IPS DF 6.9 (cell line): ENCODE measurements around the gene PRPH2.

Source experiments
- DNase-seq: peaks from one replicate; pipeline ENCODE4 v3.0.0-alpha.2; 2013; ENCODE audit warnings: low read depth, low spot score
- H3K27ac ChIP-seq: one replicate; pipeline ENCODE4 v1.5.1; 2013; ENCODE audit warnings: low read length, control low read depth
- H3K27me3 ChIP-seq: 2 replicates; pipeline ENCODE4 v1.6.1; 2013; ENCODE audit warnings: mild to moderate bottlenecking, low read length; ENCODE audit not compliant: control insufficient read depth, insufficient read depth
- H3K36me3 ChIP-seq: 2 replicates; pipeline ENCODE4 v1.6.1; 2013; ENCODE audit warnings: low read length; ENCODE audit not compliant: control insufficient read depth, insufficient read depth
- H3K4me1 ChIP-seq: 2 replicates; pipeline ENCODE4 v1.6.1; 2013; ENCODE audit warnings: low read length; ENCODE audit not compliant: control insufficient read depth, insufficient read depth
- H3K4me3 ChIP-seq: 2 replicates; pipeline ENCODE4 v1.5.1; 2013; ENCODE audit warnings: mild to moderate bottlenecking, low read length
- H3K9me3 ChIP-seq: 2 replicates; pipeline ENCODE4 v1.6.1; 2013; ENCODE audit warnings: low read length, inconsistent platforms; ENCODE audit not compliant: control insufficient read depth, insufficient read depth
- WGBS: extraction: QIAGEN DNeasy Blood & Tissue Kit; methylation state at CpG from one replicate; pipeline ENCODE4 v1.1.7; 2013; ENCODE audit warnings: mixed read lengths, missing lambda C conversion rate; ENCODE audit not compliant: insufficient read length, insufficient coverage; 5-methylcytosine and 5-hydroxymethylcytosine counted together

PRPH2 gene

GRCh38 chr6:42722497-42722896, at the start of gene PRPH2:
Gene PRPH2 (minus strand): TSS chr6:42722597. CDS start chr6:42722334, 263 bp downstream.
- no peak within 1 kb of the TSS for H3K4me3 ChIP-seq
- no CpG with 5 or more reads among the region's 6 CpGs for WGBS
- no peaks in the 10 kb centered on the region for H3K9me3 ChIP-seq
- no peak within 1 kb of the TSS for H3K27ac ChIP-seq
- H3K36me3 ChIP-seq = no peaks in the 10 kb centered on the region
- no peaks in the 10 kb centered on the region for H3K4me1 ChIP-seq
- no peaks in the 10 kb centered on the region for H3K27me3 ChIP-seq
- DNase-seq = no peak

DNA sequence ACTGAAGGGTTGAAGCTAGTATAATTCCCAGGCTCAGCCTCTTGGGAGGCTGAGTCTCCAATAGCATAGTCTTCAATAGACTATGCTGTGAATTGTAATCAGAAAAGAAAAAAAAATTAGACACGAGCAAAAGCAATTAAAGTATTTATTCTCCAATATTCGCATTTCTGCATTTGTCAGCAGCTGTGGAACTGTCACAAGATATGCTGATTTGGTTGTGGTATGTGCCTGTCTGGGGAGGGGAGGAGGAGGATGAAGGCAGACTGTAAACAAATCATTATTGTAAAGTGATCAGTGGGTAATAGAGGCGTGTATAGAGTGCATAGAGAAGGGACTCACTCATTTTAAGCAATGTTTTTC, 49.3 kb upstream of the PRPH2 start:
- Histone ChIP-seq H3K27ac (no peak overlapping the region), H3K36me3 (no peaks in the 10 kb centered on the region), H3K4me3 (no peak overlapping the region), H3K27me3 (no peaks in the 10 kb centered on the region), H3K9me3 (no peaks in the 10 kb centered on the region), H3K4me1 (peaks cover 2% of the 10 kb centered on the region; the same call in 1 of the 2 replicates)
- no peak for DNase-seq
- no CpG with 5 or more reads among the region's 3 CpGs for WGBS

DNA sequence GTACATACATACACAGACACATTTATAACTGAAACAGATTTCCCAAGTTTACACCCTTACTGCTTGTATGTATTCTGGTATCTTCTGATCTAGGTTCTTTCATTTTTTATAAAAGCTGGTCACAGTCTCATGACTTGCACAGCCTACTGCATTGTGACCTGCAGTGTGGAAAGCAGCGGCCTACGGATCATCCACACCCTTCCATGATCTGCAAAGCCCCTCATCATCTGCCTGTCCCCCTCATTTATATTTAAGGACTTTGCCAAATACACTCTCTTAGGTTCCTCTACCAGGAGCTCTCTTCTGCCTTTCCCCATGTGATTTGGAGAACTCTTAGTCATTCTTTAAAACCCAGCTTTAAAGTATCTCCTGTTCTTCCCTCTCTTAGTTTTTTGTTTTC, 47.4 kb upstream of the PRPH2 start:
- H3K9me3 ChIP-seq = no peaks in the 10 kb centered on the region
- no peak for DNase-seq
- no peaks in the 10 kb centered on the region for H3K36me3 ChIP-seq
- WGBS = no CpG with 5 or more reads among the region's 2 CpGs
- no peaks in the 10 kb centered on the region for H3K27me3 ChIP-seq
- H3K27ac ChIP-seq = no peak overlapping the region
- peaks cover 2% of the 10 kb centered on the region; the same call in 1 of the 2 replicates for H3K4me1 ChIP-seq
- no peak overlapping the region for H3K4me3 ChIP-seq

DNA sequence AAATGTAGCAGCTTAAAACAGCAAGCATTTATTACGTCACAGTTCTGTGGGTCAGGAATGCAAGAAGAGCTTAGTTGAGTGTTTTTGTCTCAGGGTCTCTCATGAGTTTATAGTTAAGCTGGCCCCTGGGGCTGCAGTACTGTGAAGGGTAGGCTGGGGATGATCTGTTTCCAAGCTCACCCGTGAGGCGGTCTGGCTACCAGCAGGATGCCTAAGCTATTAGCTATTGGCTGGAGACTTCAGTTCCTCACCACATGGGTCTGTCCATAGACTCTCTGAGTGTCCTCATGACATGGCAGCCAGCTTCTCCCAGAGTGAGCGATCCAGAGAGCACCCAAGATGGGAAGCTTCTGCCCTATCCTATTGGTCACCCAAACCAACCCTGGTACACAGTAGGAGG, 46.7 kb upstream of the PRPH2 start:
- WGBS = no CpG with 5 or more reads among the region's 4 CpGs
- Histone ChIP-seq H3K27me3 (no peaks in the 10 kb centered on the region), H3K36me3 (no peaks in the 10 kb centered on the region), H3K4me1 (peaks cover 2% of the 10 kb centered on the region; the same call in 1 of the 2 replicates), H3K9me3 (no peaks in the 10 kb centered on the region), H3K27ac (no peak overlapping the region), H3K4me3 (no peak overlapping the region)
- no peak for DNase-seq

GRCh38 chr6:42766163-42766670, 43.8 kb upstream of the PRPH2 start:
- no peaks in the 10 kb centered on the region for H3K36me3 ChIP-seq
- no peaks in the 10 kb centered on the region for H3K27me3 ChIP-seq
- no peaks in the 10 kb centered on the region for H3K4me1 ChIP-seq
- H3K9me3 ChIP-seq = no peaks in the 10 kb centered on the region
- no peak for DNase-seq
- no CpG with 5 or more reads among the region's 5 CpGs for WGBS
- no peak overlapping the region for H3K27ac ChIP-seq
- no peak overlapping the region for H3K4me3 ChIP-seq

- DNase-seq = no peak
These were observed 42.7 kb upstream of the PRPH2 start for GRCh38 chr6:42764911-42765648.

GRCh38 chr6:42762950-42763349, 40.6 kb upstream of the PRPH2 start:
- no peak overlapping the region for H3K27ac ChIP-seq
- no peaks in the 10 kb centered on the region for H3K4me1 ChIP-seq
- no peak for DNase-seq
- no peaks in the 10 kb centered on the region for H3K9me3 ChIP-seq
- H3K4me3 ChIP-seq = no peak overlapping the region
- WGBS = no CpG with 5 or more reads among the region's 3 CpGs
- H3K27me3 ChIP-seq = no peaks in the 10 kb centered on the region
- H3K36me3 ChIP-seq = no peaks in the 10 kb centered on the region

More at GRCh38 chr6:42764911-42765648, 42.7 kb upstream of the PRPH2 start:
- WGBS = 100% methylated on average over 1 of the region's 9 CpGs
- Histone ChIP-seq H3K4me3 (no peak overlapping the region), H3K9me3 (no peaks in the 10 kb centered on the region), H3K36me3 (no peaks in the 10 kb centered on the region), H3K4me1 (no peaks in the 10 kb centered on the region), H3K27me3 (no peaks in the 10 kb centered on the region), H3K27ac (no peak overlapping the region)

DNA sequence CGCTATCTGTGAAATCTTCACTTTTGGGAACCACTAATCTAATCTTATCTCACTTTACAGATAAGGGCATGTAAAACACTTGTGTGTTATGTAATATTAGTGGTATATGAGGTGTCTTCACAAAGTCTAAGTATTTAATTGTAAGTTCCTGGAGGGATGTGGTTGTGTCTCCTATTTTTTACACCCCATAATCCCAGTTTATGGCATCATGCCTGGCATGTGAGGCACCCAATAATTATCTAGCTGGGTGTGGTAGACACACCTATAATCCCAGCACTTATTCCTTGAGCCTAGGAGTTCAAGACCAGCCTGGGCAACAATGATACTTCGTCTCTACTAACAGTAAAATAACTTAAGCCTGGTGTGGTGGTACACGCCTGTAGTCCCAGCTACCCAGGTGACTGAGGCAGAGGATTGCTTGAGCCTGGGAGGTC, 40.0 kb upstream of the PRPH2 start:
- Histone ChIP-seq H3K9me3 (no peaks in the 10 kb centered on the region), H3K4me1 (no peaks in the 10 kb centered on the region), H3K27ac (no peak overlapping the region), H3K4me3 (no peak overlapping the region), H3K27me3 (no peaks in the 10 kb centered on the region), H3K36me3 (no peaks in the 10 kb centered on the region)
- WGBS = no CpG with 5 or more reads among the region's 3 CpGs
- no peak for DNase-seq

DNA sequence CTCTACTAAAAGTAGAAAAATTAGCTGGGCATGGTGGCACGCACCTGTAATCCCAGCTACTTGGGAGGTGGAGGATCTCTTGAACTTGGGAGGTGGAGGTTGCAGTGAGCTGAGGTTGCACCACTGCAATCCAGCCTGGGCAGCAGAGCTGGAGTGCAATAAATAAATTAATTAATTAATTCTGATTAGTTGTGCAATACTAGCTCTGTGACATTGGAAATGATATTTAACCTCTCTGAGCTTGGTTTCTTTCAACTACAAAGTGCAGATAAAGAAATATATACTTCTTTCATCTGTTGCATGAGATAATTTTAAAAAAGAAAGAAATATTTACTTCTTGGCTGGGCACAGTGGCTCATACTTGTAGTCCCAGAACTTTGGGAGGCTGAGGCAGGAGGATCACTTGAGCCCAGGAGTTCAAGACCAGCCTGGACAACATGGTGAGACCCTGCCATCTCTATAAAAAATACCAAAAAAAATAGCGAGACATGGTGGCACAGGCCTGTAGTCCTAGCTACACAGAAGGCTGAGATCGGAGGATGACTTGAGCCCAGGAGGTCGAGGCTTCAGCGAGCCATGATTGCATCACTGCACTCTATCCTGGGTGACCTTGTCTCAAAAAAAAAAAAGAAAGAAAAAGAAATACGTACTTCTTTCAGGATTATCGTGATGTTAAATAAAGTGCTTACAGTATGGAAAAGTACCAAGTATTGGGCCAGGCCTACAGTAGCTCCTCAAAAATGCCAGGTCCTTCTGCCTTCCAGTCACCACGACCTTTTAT, 39.1 kb upstream of the PRPH2 start:
- no peaks in the 10 kb centered on the region for H3K9me3 ChIP-seq
- H3K27me3 ChIP-seq = no peaks in the 10 kb centered on the region
- no peak overlapping the region for H3K27ac ChIP-seq
- peaks cover 1% of the 10 kb centered on the region; the same call in 1 of the 2 replicates for H3K4me1 ChIP-seq
- H3K4me3 ChIP-seq = no peak overlapping the region
- no peaks in the 10 kb centered on the region for H3K36me3 ChIP-seq
- no peak for DNase-seq
- WGBS = no CpG with 5 or more reads among the region's 8 CpGs

DNA sequence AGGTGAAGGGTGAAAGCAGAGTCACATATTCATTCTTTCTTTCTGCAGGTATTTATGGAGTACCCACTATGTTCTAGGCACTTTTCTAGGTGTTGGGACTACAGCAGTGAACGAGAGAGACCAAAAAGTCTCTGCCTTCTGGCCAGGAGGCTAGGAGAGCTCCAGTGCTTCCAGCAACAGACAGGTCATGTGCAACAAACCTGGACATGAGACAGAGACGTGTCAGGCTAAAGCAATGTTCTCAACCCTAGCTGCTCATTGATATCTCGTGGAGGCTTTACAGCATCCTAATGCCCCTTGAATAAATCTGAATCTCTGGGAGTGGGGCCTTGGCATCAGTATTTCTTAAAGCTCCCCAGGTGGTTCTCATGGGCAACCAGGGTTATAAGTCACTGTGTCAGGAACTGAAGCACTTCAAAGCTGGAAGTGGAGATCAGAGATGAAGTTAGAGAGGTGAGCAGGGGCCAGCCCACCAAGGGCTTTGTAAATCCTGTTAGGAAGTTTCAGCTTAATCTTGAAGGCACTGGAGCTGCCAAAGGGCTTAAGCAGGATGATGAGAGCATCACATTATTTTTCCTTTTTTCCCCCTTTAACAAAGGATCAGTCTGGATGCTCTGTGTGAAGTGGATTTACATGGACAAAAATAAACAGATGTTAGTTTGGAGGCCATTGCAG, 36.5 kb upstream of the PRPH2 start:
- Histone ChIP-seq H3K4me3 (no peak overlapping the region), H3K27ac (no peak overlapping the region), H3K4me1 (peaks cover 1% of the 10 kb centered on the region; the same call in 1 of the 2 replicates), H3K27me3 (no peaks in the 10 kb centered on the region), H3K36me3 (no peaks in the 10 kb centered on the region), H3K9me3 (no peaks in the 10 kb centered on the region)
- WGBS = no CpG with 5 or more reads among the region's 3 CpGs
- no peak for DNase-seq
